Activated naive CD4-positive, alpha-beta T cell treated with anti-CD3 and anti-CD28 coated beads, Interleukin-2, amount 50 U/mL, for 16 hours (primary cell): Measurements from ENCODE around the gene RBM7.

Source experiments
- DNase-seq: peaks from one replicate; pipeline ENCODE4 v3.0.0-alpha.2; 2020

The RBM7 gene

GRCh38 chr11:114400216-114400914 lies at the start of gene RBM7, which contains the start of gene C11orf71:
RBM7 (plus strand) TSS chr11:114400666; CDS start chr11:114400672, 6 bp downstream.
C11orf71 (minus strand) TSS chr11:114400511; CDS start chr11:114400331, 180 bp downstream.
- peak; percentile 98 for DNase-seq

- no peak for DNase-seq
These were observed 47.0 kb upstream of the RBM7 start for GRCh38 chr11:114353443-114353842.

- no peak for DNase-seq
These were observed 46.4 kb upstream of the RBM7 start for GRCh38 chr11:114354076-114354475.

GRCh38 chr11:114358716-114359115 lies 41.8 kb upstream of the RBM7 start:
- no peak for DNase-seq

- no peak for DNase-seq
These were observed 41.1 kb upstream of the RBM7 start for GRCh38 chr11:114359342-114359741.

GRCh38 chr11:114362326-114362725 lies 38.1 kb upstream of the RBM7 start:
- DNase-seq, result no peak

- DNase-seq, result no peak
These were observed 37.5 kb upstream of the RBM7 start for GRCh38 chr11:114362958-114363357.

- no peak for DNase-seq
These were observed 33.9 kb upstream of the RBM7 start for GRCh38 chr11:114366331-114367243.

GRCh38 chr11:114367244-114367957 lies 33.1 kb upstream of the RBM7 start:
- no peak for DNase-seq

GRCh38 chr11:114368918-114369680 lies 31.4 kb upstream of the RBM7 start:
- no peak for DNase-seq

GRCh38 chr11:114375052-114375451 lies 25.4 kb upstream of the RBM7 start:
- no peak for DNase-seq

GRCh38 chr11:114377612-114378267 lies 22.7 kb upstream of the RBM7 start:
- DNase-seq, result no peak

- no peak for DNase-seq
These were observed 20.9 kb upstream of the RBM7 start for GRCh38 chr11:114379394-114380069.

- no peak for DNase-seq
These were observed 18.0 kb upstream of the RBM7 start for GRCh38 chr11:114382509-114382908.

GRCh38 chr11:114384487-114384886 lies 16.0 kb upstream of the RBM7 start:
- no peak for DNase-seq

GRCh38 chr11:114386131-114386530 lies 14.3 kb upstream of the RBM7 start:
- no peak for DNase-seq

- no peak for DNase-seq
These were observed 13.9 kb upstream of the RBM7 start for GRCh38 chr11:114386545-114386944.

GRCh38 chr11:114392735-114393667 lies 7.5 kb upstream of the RBM7 start:
- no peak for DNase-seq

GRCh38 chr11:114395736-114396135 lies 4.7 kb upstream of the RBM7 start:
- no peak for DNase-seq

- DNase-seq, result no peak
These were observed 3.5 kb upstream of the RBM7 start for GRCh38 chr11:114396916-114397315.
